Hepatocyte (in vitro differentiated cells): Measurements from ENCODE around the gene MAGI2. TPM values are rescaled to one million over a fixed set of nuclear protein-coding genes. Genes with fewer than 3 reads are reported as not detected.

Experiments used
- DNase-seq: peaks from one replicate; pipeline ENCODE4 v3.0.0-alpha.2; 2016; ENCODE audit warnings: low spot score
- H2AFZ ChIP-seq: fragments of 200-600 bp; sonication (generic); 2 replicates; pipeline ENCODE4 v1.6.0; 2016; ENCODE audit warnings: antibody characterized with exemption, mild to moderate bottlenecking
- H3K27ac ChIP-seq: fragments of 200-600 bp; sonication (generic); 2 replicates; pipeline ENCODE4 v1.5.1; 2016; ENCODE audit warnings: mild to moderate bottlenecking
- H3K27me3 ChIP-seq: fragments of 200-600 bp; sonication (generic); 2 replicates; pipeline ENCODE4 v1.6.1; 2016
- H3K36me3 ChIP-seq: fragments of 200-600 bp; sonication (generic); replicated peaks from 2 replicates; pipeline ENCODE4 v1.5.1; 2016; ENCODE audit warnings: low read depth; ENCODE audit not compliant: insufficient read depth
- H3K4me1 ChIP-seq: fragments of 200-600 bp; sonication (generic); 2 replicates; pipeline ENCODE4 v1.5.1; 2016; ENCODE audit warnings: mild to moderate bottlenecking, moderate library complexity; ENCODE audit not compliant: insufficient read depth
- H3K4me2 ChIP-seq: fragments of 200-600 bp; sonication (generic); 2 replicates; pipeline ENCODE4 v1.6.0; 2016
- H3K4me3 ChIP-seq: fragments of 200-600 bp; sonication (generic); 2 replicates; pipeline ENCODE4 v1.5.1; 2016; ENCODE audit warnings: mild to moderate bottlenecking
- H3K79me2 ChIP-seq: fragments of 200-600 bp; sonication (generic); 2 replicates; pipeline ENCODE4 v1.6.0; 2017; ENCODE audit warnings: mild to moderate bottlenecking
- H3K9me2 ChIP-seq: fragments of 200-600 bp; sonication (generic); replicated peaks from 2 replicates; pipeline ENCODE4 v1.6.0; 2017; ENCODE audit warnings: mild to moderate bottlenecking; ENCODE audit not compliant: insufficient read depth
- H3K9me3 ChIP-seq: fragments of 200-600 bp; sonication (generic); 2 replicates; pipeline ENCODE4 v1.5.1; 2016; ENCODE audit warnings: low read depth, mild to moderate bottlenecking
- H4K20me1 ChIP-seq: fragments of 200-600 bp; sonication (generic); 2 replicates; pipeline ENCODE4 v1.6.0; 2016; ENCODE audit warnings: mild to moderate bottlenecking; ENCODE audit not compliant: insufficient read depth, poor library complexity, severe bottlenecking
- CTCF ChIP-seq: fragments of 200-600 bp; sonication (generic); IDR thresholded peaks from 2 replicates; pipeline ENCODE4 v1.5.1; 2016; ENCODE audit warnings: antibody characterized with exemption, mild to moderate bottlenecking; ENCODE audit not compliant: poor library complexity
- EZH2 ChIP-seq: fragments of 200-600 bp; sonication (generic); IDR thresholded peaks from 2 replicates; pipeline ENCODE4 v1.6.1; 2016; ENCODE audit warnings: antibody characterized with exemption, mild to moderate bottlenecking, borderline replicate concordance
- EZH2phosphoT487 ChIP-seq: fragments of 200-600 bp; sonication (generic); IDR thresholded peaks from one replicate; pipeline ENCODE4 v1.6.1; 2018; ENCODE audit warnings: antibody characterized with exemption, mild to moderate bottlenecking, low read depth, moderate library complexity; ENCODE audit not compliant: unreplicated experiment, severe bottlenecking
- WGBS: methylation state at CpG from one replicate; pipeline ENCODE4 v1.1.6; 2016; ENCODE audit warnings: low lambda C conversion rate; ENCODE audit errors: missing lambda C conversion rate; 5-methylcytosine and 5-hydroxymethylcytosine counted together
- polyA plus RNA-seq: library from polyadenylated mRNA; unstranded; fragments of >200 nt; fragmentation: Nextera tagmentation; extraction: Ambion mirVana; gene quantifications from 2 replicates; pipeline ENCODE4 v1.2.1, GENCODE V29; 2016
- total RNA-seq: library from RNA; depleted of rRNA; stranded (reverse); fragments of >200 nt; gene quantifications from 2 replicates; pipeline ENCODE4 v1.2.3, GENCODE V29; 2014

MAGI2 gene
- total and polyA plus RNA-seq, 2 experiments from 2014 or later: 3.1 to 6.7 TPM

DNA sequence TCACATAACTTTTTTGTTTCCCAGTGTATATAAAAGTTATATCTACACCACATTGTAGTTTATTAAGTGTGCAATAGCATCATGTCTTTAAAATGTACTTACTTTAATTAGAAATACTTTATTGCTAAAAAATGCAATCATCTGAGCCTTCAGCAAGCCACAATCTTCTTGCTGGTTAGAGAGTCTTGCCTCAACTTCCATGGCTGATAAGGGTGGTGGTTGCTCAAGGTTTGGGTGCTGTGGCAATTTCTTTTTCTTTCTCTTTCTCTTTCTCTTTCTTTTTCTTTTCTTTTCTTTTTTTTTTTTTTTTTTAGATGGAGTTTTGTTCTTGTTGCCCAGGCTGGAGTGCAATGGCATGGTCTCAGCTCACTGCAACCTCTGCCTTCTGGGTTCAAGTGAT is 360.0 kb downstream of the MAGI2 start:
- no peaks in the 10 kb centered on the region for H3K36me3 ChIP-seq
- no peak for TF ChIP-seq CTCF
- no peak for TF ChIP-seq EZH2phosphoT487
- no peak for TF ChIP-seq EZH2
- no peaks in the 10 kb centered on the region for H3K27me3 ChIP-seq
- H4K20me1 ChIP-seq: no peaks in the 10 kb centered on the region
- no peaks in the 10 kb centered on the region for H3K4me1 ChIP-seq
- H3K9me2 ChIP-seq: no peaks in the 10 kb centered on the region
- no peak overlapping the region for H3K4me3 ChIP-seq
- no peak overlapping the region for H3K27ac ChIP-seq
- H3K79me2 ChIP-seq: no peaks in the 10 kb centered on the region
- H2AFZ ChIP-seq: no peak overlapping the region
- no peak for DNase-seq
- no peak overlapping the region for H3K4me2 ChIP-seq
- H3K9me3 ChIP-seq: no peaks in the 10 kb centered on the region

- Histone ChIP-seq H3K9me3 (no peaks in the 10 kb centered on the region), H3K27me3 (no peaks in the 10 kb centered on the region), H3K36me3 (no peaks in the 10 kb centered on the region), H3K4me3 (no peak overlapping the region), H3K27ac (no peak overlapping the region), H4K20me1 (no peaks in the 10 kb centered on the region), H3K4me2 (no peak overlapping the region), H3K9me2 (no peaks in the 10 kb centered on the region), H3K4me1 (no peaks in the 10 kb centered on the region), H3K79me2 (no peaks in the 10 kb centered on the region), H2AFZ (no peak overlapping the region)
- no peak for DNase-seq
- TF ChIP-seq EZH2 (no peak), EZH2phosphoT487 (no peak), CTCF (no peak)
- 90% methylated on average over 2 of the region's 2 CpGs for WGBS
These were observed 361.8 kb downstream of the MAGI2 start for GRCh38 chr7:79091661-79092060.

DNA sequence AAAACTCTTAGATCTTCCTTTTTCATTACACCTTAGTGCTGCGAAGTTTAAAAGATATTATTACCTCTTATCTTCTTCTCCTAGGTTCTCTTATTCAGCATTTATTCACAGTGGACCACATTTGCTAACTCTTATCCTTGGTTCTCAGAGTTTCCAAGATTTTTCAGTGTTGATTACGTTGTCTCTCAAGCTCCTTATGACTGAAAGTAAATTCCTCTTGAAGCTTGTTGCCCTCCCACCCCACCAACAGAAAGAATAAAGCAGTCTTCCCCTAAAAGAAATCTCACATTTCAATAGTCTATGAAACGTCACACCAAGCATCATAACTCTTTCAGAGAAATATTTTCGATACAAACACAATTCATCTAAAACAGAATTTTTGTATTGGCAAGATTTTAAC is 362.5 kb downstream of the MAGI2 start:
- no peaks in the 10 kb centered on the region for H3K9me2 ChIP-seq
- H3K4me3 ChIP-seq: no peak overlapping the region
- no peaks in the 10 kb centered on the region for H3K36me3 ChIP-seq
- no peak for TF ChIP-seq EZH2phosphoT487
- no peak for TF ChIP-seq CTCF
- TF ChIP-seq EZH2: no peak
- WGBS: 87% methylated on average over 4 of the region's 4 CpGs
- no peak overlapping the region for H2AFZ ChIP-seq
- no peaks in the 10 kb centered on the region for H3K27me3 ChIP-seq
- no peaks in the 10 kb centered on the region for H4K20me1 ChIP-seq
- no peak overlapping the region for H3K27ac ChIP-seq
- H3K9me3 ChIP-seq: no peaks in the 10 kb centered on the region
- no peak for DNase-seq
- H3K79me2 ChIP-seq: no peaks in the 10 kb centered on the region
- H3K4me2 ChIP-seq: no peak overlapping the region
- H3K4me1 ChIP-seq: no peaks in the 10 kb centered on the region

DNA sequence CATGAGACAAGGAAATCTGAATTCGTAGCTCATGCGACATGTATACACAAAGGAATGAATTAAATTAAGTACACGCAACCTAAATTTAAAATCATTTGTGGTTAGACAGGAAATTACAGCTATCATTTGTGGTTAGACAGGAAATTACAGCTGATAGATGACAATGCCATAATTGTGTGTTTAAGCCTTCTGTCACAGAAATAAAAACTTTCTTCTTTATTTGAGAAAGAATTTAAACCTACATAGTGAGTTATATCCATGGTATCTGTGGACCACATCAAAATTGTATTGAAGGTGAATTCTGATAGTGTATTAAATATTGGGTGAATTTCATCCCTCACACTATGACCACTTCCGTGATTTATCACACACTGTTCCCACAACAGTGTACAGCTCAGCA is 362.9 kb downstream of the MAGI2 start:
- WGBS: 80% methylated on average over 4 of the region's 4 CpGs
- Histone ChIP-seq H3K27ac (no peak overlapping the region), H3K4me2 (no peak overlapping the region), H3K4me3 (no peak overlapping the region), H3K9me3 (no peaks in the 10 kb centered on the region), H3K27me3 (no peaks in the 10 kb centered on the region), H4K20me1 (no peaks in the 10 kb centered on the region), H2AFZ (no peak overlapping the region), H3K4me1 (no peaks in the 10 kb centered on the region), H3K79me2 (no peaks in the 10 kb centered on the region), H3K9me2 (no peaks in the 10 kb centered on the region), H3K36me3 (no peaks in the 10 kb centered on the region)
- TF ChIP-seq EZH2phosphoT487: no peak
- no peak for DNase-seq
